A204.1 (cell line): ENCODE results near the gene GSTO2.

Experiments
- FAIRE-seq: peaks from 2 replicates; lab custom pipeline; 2012; peaks lifted over from hg19 to GRCh38; lab: Jason Lieb, UNC

GSTO2 gene

GRCh38 chr10:104308439-104308903 is 39.5 kb downstream of the GSTO2 start:
- no peak for FAIRE-seq

DNA sequence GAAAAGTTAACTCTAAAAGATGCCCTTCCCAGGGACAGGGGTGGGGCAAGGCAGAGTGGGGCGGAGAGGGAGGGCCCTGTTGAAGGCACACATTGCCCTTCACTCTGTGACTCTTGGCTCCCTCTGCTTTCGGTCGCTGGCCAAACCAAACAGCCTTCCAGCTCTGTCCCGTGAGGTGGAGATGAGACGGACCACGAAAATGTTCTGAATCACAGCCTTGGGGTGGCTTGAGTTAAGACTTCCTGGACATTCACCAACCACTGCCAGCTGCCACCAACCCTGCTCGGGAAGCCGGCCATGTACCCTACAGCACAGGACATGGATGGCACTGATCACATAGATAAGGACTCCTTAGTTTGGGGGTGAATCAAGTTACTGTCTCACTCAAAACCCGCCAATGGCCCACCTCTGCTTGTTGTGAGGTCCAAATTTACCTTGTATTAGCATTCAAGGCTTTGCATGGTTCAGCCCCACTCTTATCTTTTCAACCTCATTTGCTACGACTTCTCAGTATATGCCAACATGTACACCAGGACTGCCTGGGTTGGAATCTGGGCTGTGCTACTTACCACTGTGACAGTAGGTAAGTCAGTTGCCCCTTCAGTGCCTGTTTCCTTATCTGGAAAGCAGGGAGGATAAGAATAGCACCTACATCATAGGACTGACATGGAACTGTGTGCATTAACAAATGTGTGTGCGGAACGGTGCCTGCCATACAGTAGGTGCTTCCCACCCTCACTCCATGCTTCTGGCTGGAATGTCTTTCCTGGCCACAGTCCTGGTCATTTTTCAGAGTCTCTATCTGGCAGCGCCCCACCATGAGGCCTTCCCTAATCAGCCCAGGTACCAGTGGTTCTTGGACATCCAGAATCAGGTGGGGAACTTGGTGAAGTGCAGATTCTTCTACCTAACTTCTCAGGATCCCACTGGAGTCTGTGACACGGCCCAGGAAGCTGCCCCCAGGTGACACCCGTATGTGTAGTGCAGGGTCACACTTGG is 41.3 kb downstream of the GSTO2 start:
- FAIRE-seq, result no peak

GRCh38 chr10:104311184-104311720 is 42.3 kb downstream of the GSTO2 start:
- no peak for FAIRE-seq

DNA sequence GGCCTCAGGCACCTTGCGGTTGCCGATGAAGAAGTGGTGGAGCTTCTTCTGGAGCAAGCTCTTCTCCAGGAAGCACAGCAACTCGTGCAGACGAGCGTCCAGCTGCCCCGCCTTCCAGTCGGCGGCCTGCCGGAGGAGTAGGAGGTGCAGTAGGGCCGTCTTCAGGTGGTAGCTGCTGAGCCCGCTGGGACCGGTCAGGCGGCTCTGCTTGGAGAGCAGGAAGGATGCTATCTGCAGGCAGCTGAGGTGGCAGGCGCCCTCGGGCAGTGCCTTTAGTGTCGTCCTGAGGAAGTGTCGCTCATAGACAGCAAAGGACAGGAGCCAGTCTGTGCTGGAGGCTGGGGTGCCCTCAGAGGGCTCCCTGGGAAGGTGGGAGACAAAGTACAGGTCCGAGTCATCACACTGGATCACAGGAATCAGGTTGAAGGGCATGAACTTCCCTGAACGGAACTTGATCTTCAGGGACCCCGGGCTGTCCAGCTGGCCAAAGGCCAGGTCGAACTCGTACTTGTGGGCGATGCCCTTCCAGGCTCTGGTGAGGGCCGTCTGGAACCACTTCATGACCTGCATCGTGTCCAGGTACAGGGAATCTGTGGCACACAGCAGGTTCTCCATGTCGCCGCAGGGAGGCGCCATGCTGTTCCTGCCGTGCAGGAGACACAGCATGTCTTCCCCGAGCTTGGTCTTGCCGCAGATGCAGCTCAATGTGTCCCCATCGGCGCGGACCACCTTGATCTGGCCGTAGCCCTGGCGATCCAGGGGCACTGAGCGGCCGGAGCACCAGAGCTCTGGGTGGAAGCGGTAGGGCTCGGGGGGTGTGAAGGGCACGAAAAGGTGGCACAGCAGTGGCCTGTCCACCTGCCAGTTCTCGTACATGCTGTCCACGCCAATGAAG is 45.9 kb downstream of the GSTO2 start:
- no peak for FAIRE-seq

DNA sequence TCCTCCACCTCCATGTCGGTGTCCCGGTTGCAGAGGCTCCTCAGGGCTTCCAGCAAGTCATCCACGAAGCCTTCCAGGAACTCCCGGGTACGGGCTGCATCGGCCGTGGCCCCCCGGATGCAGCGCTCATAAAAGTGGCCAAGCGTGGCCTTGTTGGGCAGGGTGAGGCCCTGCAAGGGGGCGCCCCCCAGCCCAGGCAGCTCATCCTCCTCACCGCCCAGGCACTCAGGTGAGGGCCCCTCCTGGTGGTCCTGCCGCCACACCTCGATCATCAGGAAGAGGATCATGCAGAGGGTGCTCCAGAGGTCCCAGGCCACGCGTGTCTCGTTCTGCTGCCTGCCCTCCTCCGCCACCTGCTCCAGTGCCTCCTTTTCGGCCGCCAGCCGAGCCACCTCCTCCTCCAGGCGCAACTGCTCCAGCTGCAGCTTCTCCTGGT is 46.5 kb downstream of the GSTO2 start:
- no peak for FAIRE-seq

GRCh38 chr10:104316321-104317099 is 47.5 kb downstream of the GSTO2 start:
- no peak for FAIRE-seq

GRCh38 chr10:104317269-104317710 is 48.3 kb downstream of the GSTO2 start:
- FAIRE-seq, result no peak

DNA sequence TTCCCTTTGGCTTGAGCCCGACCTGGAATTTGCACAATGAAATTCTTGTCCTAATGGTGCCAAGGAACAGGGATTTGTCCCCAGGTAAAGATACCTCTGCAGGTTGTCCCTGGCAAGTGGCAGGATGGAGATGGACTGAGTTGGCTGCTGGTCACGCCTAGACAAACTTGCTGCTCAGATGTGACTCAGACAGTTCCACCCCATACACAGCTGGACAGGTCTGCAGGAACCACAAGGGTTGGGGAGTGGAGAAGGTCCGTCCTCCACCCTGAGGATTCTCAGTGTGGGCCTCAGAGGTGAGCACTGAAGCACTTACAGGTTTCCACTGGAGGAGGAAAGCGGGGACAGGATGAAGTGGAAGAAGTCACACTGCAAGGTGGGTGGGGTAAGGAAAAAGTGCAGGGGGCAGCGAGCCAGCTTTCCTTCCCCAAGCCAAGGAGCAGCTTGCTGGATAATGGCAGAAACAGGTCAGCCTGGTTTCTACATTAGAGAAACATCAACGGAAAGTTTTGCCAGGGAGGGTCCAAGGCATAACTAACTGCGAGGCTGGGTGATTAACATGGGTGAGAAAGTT is 48.8 kb downstream of the GSTO2 start:
- no peak for FAIRE-seq

- FAIRE-seq, result no peak
Measured at GRCh38 chr10:104318326-104318725, 49.3 kb downstream of the GSTO2 start.

GRCh38 chr10:104318810-104319741 is 50.1 kb downstream of the GSTO2 start:
- no peak for FAIRE-seq

GRCh38 chr10:104321226-104321625 is 52.2 kb downstream of the GSTO2 start:
- FAIRE-seq, result no peak

- no peak for FAIRE-seq
Measured at GRCh38 chr10:104321725-104322415, 52.9 kb downstream of the GSTO2 start.

- FAIRE-seq, result no peak
Measured at GRCh38 chr10:104322416-104322782, 53.4 kb downstream of the GSTO2 start.

DNA sequence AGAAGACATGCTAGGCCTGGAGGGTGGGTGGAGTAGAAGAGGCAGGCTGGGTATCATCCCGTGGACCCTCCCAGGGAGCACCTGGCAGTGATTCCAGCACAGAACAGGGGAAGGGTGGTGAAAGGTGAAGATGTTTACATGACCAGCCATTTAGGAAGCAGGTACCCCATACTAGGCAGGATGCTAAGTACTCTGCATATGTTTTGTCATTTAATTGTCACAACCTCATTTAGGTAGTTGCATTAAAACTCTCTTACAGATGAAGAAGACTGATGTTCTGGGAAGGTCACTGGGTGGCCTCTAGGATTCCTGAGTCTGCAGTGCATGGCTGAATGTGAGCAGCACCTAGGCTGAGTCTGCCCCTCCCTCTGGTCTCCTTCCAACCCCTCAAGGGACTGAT is 54.1 kb downstream of the GSTO2 start:
- FAIRE-seq, result no peak

DNA sequence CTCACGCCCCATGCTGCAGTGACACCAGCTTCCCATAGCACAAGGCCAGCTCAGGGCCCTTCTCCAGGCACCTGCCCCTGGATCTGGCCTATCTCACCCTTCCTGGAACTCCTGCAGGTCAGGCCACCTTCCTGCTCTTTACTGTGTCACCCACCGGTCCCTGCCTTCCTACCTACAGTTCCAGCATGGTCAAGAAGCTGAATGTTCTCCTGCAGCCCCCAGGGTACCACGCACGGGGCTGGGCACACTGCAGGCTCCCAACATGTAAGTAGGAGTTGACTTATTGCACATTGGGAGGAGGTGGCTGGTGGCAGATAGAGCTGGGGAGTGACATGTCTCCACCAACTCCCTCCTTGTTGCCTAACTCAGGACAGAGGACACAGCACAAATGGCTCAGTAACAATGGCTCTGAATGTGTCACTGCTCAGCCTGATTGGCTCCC is 54.8 kb downstream of the GSTO2 start:
- FAIRE-seq, result no peak

GRCh38 chr10:104324221-104324686 is 55.3 kb downstream of the GSTO2 start:
- no peak for FAIRE-seq

DNA sequence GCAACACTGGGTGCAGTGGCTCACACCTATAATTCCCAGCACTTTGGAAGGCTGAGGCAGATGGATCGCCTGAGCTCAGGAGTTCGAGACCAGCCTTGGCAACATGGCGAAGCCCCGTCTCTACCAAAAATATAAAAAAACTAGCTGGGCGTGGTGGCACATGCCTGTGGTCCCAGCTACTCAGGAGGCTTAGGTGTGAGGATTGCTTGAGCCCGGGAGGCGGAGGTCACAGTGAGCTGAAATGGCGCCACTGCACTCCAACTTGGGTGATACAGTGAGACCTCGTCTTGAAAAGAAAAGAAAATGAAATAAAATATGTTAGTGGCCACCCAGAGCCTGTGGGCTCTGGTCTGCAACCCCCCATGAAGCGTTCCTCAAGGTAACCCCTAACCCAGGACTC is 55.9 kb downstream of the GSTO2 start:
- FAIRE-seq, result no peak

- no peak for FAIRE-seq
Measured at GRCh38 chr10:104325436-104326435, 56.8 kb downstream of the GSTO2 start.
